HuH-7 (cell line): ENCODE results near the gene CAMK2D.

ENCODE experiments used
- DNase-seq: peaks from one replicate; pipeline ENCODE4 v3.0.0; 2011; ENCODE audit warnings: low spot score

Gene CAMK2D

GRCh38 chr4:113437129-113437528 is 324.4 kb downstream of the CAMK2D start:
- no peak for DNase-seq

GRCh38 chr4:113436360-113436759 is 325.2 kb downstream of the CAMK2D start:
- no peak for DNase-seq

GRCh38 chr4:113435893-113436292 is 325.6 kb downstream of the CAMK2D start:
- no peak for DNase-seq

- no peak for DNase-seq
These were observed 327.3 kb downstream of the CAMK2D start for GRCh38 chr4:113434247-113434587.

GRCh38 chr4:113433536-113434246 is 327.8 kb downstream of the CAMK2D start:
- DNase-seq, result no peak

GRCh38 chr4:113433116-113433515 is 328.4 kb downstream of the CAMK2D start:
- DNase-seq, result no peak

- DNase-seq, result no peak
These were observed 337.9 kb downstream of the CAMK2D start for GRCh38 chr4:113423631-113424030.

GRCh38 chr4:113420938-113421337 is 340.6 kb downstream of the CAMK2D start:
- DNase-seq, result no peak

GRCh38 chr4:113419631-113420030 is 341.9 kb downstream of the CAMK2D start:
- no peak for DNase-seq

GRCh38 chr4:113411496-113411938 is 350.0 kb downstream of the CAMK2D start:
- DNase-seq, result no peak

- no peak for DNase-seq
These were observed 350.9 kb downstream of the CAMK2D start for GRCh38 chr4:113410686-113411085.

- DNase-seq, result no peak
These were observed 352.4 kb downstream of the CAMK2D start for GRCh38 chr4:113409181-113409580.

- DNase-seq, result no peak
These were observed 354.1 kb downstream of the CAMK2D start for GRCh38 chr4:113407409-113407808.

GRCh38 chr4:113406723-113407016 is 354.9 kb downstream of the CAMK2D start:
- DNase-seq, result no peak

GRCh38 chr4:113405874-113406722 is 355.4 kb downstream of the CAMK2D start:
- DNase-seq, result no peak

- DNase-seq, result no peak
These were observed 356.7 kb downstream of the CAMK2D start for GRCh38 chr4:113404841-113405240.

- DNase-seq, result peak; percentile 37
These were observed 357.4 kb downstream of the CAMK2D start for GRCh38 chr4:113404167-113404571.
